ENCODE results near the gene WAC. TPM values are rescaled to one million over a fixed set of nuclear protein-coding genes. Genes with fewer than 3 reads are reported as not detected.
"Not testable (repeated sequence)": the region's sequence is repeated elsewhere in the genome, so short reads cannot be mapped to it uniquely, and the experiment has no call there.

Gene WAC
- polyA plus RNA-seq, 3 donors: 150 to 164 (median 158) TPM

DNA sequence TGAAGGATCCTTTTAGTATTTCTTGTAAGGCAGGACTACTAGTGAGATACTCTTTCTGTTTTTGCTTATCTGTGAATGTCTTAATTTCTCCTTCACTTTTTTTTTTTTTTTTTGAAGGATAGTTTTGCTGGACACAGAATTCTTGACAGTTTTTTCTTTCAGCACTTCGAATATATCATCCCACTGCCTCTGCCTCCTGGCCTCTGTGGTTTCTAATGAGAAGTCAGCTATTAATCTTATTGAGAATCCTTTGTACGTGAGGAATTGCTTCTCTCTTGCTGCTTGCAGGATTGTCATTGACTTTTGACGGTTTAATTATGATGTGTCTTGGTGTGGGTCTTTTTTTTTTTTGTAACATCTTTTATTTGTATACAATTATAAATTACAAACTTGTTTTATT lies 12.6 kb upstream of the WAC start:
- DNase-seq (ENCODE audit: extremely low read depth in 1 of 11, low read depth in 9 of 11, low spot score in 4 of 11): no peak

DNA sequence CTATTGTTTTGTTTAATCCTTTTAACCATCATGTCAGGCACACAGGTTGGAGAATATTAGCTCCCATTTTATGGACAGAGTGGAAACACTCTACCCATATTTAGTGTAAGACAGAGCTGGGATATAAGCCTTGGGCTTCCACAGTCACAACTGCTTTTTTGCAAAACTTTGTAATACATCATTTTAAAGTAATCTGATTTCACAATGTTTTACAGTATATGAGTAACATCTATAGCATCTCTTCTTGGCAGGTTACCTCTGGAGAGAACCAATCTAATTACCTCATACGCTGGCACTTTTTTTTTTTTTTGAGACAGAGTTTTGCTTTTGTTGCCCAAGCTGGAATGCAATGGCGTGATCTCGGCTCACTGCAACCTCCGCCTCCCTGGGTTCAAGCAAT lies 12.1 kb upstream of the WAC start:
- DNase-seq (ENCODE audit: extremely low read depth in 1 of 11, low read depth in 9 of 11, low spot score in 4 of 11): not testable (repeated sequence)

DNA sequence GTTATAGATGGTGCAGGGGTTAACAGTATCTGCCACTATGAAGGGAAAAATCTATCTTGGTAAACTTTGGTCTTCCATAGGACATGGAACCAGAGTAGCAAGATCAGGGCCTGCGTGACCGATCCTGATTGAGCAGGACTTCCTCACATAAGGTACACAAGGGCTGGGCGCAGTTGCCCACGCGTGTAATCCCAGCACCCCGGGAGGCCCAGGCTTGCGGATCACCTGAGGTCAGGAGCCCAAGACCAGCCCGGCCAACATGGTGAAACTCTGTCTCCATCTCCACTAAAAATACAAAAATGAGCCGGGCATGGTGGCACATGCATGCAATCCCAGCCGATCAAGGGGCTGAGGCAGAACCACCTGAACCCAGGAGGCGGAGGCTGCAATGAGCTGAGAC lies 11.0 kb upstream of the WAC start:
- not testable (repeated sequence) for DNase-seq (ENCODE audit: extremely low read depth in 1 of 11, low read depth in 9 of 11, low spot score in 4 of 11)

DNA sequence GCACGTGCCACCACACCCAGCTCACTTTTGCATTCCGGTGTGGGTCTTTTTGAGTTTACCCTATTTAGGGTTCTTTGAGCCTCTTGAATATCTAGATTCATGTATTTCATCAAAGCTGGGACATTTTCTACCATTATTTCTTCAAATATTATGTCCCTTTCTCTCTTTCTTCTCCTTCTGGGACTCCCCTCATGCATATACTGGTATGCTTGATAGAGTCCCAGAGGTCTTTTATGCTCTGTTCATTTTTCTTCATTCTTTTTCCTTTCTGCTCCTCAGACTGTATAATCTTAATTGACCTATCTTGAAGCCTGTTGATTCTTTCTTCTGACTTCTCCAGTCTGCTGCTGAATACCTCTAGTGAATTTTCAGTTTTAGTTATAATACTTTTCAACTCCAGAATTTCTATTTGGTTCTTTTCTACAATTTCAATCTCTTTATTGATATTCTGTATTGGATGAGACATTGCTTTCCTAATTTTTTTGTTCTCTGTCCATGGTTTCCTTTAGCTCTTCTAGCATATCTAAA lies 9.1 kb upstream of the WAC start:
- no peak for DNase-seq (ENCODE audit: extremely low read depth in 1 of 11, low read depth in 9 of 11, low spot score in 4 of 11)

DNA sequence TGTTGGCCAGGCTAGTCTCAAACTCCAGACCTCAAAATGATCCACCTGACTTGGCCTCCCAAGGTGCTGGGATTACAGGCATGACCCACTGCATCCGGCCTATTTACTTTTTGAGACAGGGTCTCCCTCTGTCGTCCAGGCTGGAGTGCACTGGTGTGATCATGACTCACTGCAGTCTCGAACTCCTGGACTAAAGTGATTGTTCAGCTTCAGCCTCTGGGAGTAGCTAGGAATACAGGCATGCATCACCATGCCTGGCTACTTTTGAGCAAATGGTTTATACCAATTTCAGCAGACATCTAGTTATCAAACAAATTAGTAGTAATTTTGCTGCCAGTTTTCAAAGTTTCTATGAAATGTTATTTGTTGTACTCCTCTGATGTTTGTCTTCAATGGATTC lies 2.2 kb upstream of the WAC start:
- DNase-seq (ENCODE audit: extremely low read depth in 1 of 11, low read depth in 9 of 11, low spot score in 4 of 11): no peak

DNA sequence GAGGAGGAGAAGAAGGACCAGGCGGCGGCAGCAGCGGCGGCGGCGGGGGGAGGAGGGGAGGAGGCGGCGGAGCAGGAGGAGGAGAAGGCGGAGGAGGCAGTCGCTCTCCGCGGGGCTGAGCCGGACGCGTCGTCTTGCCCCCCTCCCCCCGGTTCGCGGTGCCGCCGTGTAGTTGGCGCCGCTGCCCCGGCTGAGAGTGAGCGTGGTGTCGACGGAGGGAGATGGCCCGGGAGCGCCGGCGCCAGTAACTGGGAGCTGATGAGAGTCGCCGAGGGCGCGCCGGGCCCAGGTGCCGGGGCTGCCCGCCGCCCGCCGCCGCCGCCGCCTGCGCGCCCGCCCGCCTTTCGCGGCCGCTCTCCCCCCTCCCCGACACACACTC lies 257 bp downstream of the WAC start:
- peak in 1 of 11 donors; percentile 14 for DNase-seq (ENCODE audit: extremely low read depth in 1 of 11, low read depth in 9 of 11, low spot score in 4 of 11)

DNA sequence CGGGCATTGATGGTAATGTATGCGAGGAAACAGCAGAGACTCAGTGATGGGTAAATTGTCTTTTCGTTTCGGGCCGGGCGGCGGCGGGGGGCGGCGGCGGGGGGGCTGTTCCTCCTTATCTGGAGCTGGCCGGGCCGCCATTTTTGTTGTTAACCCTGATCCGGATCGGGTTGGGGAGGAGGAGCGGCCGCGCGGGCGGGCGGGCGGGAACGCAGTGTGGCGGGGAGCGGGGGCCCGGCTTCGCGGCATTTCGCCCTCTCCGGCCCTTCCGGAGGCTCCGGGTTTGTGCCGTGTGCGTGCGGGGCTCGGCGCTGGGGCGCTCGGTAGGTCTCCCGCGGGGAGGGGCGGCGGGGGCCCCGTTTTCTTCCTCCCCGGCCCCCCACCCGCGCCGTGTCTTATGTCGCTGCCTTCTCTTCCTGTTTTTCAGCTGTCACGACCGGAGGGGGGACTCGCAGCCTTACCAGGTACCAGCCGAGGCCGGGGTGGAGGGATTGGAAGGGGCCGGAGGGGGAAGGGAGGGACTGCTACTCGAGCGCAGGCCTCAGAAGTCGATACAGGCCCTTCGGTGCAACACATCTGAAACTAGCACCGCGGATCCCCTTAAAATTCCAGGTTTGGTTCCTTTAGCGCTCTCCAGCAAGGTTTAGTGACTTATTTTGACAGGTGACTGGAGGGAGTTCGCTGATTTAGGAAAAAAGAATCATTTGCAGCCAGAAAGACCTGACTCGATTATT lies 820 bp downstream of the WAC start:
- DNase-seq (ENCODE audit: extremely low read depth in 1 of 11, low read depth in 9 of 11, low spot score in 4 of 11): peak in 8 of 11 donors; percentile 30 to 42 (median 38)

DNA sequence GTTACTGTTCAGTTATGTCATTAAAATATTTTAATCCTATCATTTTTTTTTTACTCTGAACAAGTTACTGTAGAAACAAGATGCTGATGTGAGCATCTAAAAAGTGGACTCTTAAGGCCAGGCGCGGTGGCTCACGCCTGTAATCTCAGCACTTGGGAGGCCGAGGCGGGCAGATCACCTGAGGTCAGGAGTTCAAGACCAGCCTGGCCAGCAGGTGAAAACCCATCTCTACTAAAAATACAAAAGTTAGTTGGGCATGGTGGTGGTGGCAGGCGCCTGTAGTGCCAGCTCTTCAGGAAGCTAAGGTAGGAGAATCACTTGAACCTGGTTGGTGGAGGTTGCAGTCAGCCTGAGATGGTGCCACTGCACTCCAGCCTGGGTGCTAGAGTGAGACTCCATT lies 2.9 kb downstream of the WAC start:
- no peak for DNase-seq (ENCODE audit: extremely low read depth in 1 of 11, low read depth in 9 of 11, low spot score in 4 of 11)

DNA sequence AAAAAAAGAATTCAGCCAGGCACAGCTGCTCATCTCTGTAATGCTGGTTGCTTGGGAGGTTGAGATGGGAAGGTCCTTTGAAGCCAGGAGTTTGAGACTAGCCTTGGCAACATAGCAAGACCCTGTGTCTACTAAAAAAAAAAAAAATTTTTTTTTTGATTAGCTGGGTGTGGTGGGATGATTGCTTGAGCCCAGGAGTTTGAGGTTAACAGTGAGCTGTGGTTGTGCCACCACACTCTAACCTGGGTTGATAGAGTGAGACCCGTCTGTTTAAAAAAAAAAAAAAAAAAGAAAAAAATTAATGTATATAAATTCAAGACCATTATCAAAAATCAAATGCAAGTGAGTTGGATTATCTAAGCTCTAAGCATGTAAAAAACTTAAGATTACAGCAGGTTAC lies 5.7 kb downstream of the WAC start:
- no peak for DNase-seq (ENCODE audit: extremely low read depth in 1 of 11, low read depth in 9 of 11, low spot score in 4 of 11)

DNA sequence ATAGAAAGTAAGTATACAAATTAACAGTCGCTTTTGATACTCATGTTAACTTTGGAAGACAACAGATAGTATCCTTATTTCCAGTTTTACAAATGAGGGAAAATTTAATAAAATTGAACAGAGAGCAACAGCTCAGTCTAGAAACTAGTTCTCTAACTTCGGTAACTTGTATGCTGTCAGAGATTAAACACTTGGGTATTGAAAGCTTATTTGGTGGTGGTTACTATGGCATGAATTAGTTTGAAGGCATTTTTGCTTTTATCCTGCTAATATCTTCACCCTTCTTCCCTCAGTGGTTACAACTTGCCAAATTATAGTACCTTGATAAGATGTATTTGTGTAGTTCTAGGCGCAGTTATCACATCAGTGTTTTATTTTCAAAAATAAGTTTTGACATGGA lies 7.2 kb downstream of the WAC start:
- no peak for DNase-seq (ENCODE audit: extremely low read depth in 1 of 11, low read depth in 9 of 11, low spot score in 4 of 11)

DNA sequence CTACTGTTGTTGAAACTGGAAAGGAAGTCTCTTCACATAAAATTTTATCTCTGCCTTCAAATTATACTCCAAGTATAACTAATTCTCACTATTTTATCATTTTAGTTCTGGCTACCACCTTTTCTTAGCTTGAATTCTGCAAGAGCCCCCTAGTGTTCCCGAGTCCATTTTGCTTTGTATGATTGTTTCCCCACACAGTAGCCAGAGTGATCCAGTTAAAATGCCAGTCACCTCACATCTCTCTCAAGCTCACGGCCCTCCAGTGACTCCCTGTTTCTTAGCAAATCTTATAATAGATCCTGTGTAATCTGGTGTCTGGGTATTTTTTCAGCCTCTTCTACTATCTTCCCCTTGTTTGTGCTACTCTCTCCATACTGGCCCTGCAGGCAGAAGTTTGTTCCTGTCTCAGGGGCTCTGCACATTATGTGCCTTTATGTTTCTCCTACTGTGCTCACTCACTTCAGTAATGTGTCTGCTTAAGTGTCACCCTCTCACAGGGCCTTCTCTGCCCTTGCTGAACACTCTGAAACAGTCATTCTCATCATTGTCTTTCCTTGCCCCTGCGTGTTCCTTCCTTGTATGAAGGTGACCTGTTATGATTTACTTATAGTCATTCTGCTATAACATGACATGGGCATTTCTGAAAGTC lies 8.9 kb downstream of the WAC start:
- DNase-seq (ENCODE audit: extremely low read depth in 1 of 11, low read depth in 9 of 11, low spot score in 4 of 11): no peak

DNA sequence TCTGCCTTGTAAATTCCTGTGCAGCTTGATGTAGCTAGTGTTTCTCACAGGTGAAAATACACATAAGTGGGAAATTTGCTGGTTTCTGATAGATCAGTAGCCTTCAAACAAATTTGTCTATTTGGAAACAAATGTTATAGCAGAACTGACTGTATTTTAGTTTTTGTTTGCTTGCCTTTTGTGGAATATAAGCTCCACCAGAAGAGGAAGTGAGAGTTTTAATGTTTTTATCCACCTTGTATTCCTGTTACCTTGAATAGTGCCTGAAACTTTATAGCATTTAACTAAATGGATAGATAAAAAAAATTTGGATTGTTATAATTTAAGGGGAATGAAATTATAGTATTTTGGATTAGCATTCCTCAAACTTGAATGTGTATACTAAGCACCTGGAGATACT lies 9.8 kb downstream of the WAC start:
- DNase-seq (ENCODE audit: extremely low read depth in 1 of 11, low read depth in 9 of 11, low spot score in 4 of 11): no peak

DNA sequence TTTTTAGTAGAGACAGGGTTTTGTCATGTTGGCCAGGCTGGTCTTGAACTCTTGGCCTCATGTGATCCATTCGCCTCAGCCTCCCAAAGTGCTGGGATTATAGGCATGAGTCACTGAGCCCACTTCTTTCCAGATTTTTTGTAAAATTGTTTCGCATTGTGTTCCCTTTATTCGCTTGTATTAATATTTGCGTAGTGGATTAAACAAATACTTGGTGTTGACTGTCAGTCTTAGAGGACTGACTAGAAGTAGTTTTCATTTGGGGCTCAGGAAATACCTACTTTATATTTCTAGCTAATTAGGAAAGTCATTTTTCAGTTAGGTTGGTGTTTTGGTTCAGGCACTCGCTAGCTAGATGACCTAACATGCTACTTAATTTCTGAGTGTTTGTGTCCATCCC lies 11.1 kb downstream of the WAC start:
- DNase-seq (ENCODE audit: extremely low read depth in 1 of 11, low read depth in 9 of 11, low spot score in 4 of 11): no peak

DNA sequence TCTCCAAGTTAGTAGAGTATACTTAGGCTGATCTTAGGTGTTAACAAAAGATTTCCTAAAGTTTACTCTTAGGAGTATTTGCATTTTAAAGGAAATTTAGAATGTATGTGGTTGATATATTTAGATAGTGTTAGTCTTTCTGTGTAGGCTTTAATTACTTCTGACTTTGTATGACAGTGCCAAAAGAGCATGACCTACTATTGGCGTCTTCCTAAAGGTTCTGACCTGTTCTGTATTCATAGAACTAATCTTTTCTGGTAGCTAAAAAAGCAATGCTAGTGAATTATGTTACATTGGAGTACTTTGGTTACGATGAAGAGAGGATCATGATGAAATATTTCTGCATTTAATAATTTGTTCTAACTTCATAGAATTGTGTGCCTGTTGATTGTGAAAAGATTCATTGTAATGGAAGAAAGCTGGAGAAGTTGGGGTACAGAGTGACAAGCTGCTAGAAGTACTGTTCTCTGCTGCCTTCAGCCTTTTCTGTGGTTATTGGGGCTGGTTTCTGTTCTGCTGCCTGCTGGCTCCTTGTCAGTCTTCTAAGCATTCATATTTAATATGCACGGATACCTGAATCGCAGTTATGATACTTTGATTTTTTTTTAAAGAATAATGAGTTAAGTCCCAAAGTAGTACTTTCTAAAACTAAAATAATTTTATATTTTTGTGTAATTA lies 13.2 kb downstream of the WAC start:
- no peak for DNase-seq (ENCODE audit: extremely low read depth in 1 of 11, low read depth in 9 of 11, low spot score in 4 of 11)

DNA sequence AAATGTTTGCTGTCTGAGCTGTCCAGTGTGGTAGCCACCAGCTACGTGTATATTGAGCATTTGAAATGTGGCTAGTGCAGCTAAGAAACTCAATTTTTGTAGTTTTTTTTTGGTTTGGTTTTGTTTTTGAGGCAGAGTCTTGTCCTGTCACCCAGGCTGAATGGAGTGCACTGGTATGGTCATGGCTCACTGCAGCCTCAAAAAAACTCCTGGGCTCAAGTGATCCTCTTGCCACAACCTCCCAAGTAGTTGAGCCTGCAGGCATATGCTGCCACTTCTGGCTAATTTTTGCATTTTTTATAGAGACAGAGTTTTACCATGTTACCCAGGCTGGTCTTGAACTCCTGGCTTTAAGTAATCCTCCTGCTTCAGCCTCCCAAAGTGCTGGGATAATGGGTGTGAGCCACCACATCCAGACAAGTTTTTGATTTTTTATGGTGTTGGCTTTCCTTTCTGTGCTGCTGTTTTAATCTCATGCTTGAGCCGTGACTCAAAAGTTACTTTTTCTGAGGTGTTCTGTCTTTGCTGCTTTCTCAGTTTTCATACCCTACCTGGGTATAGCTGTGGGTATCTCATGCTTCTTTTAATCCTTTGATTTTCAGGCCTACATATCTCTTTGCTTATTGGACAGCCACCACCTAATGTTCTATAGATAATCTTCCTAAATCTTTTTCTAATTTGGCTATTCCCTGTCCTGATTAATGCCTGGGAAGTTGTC lies 16.0 kb downstream of the WAC start:
- DNase-seq (ENCODE audit: extremely low read depth in 1 of 11, low read depth in 9 of 11, low spot score in 4 of 11): no peak

DNA sequence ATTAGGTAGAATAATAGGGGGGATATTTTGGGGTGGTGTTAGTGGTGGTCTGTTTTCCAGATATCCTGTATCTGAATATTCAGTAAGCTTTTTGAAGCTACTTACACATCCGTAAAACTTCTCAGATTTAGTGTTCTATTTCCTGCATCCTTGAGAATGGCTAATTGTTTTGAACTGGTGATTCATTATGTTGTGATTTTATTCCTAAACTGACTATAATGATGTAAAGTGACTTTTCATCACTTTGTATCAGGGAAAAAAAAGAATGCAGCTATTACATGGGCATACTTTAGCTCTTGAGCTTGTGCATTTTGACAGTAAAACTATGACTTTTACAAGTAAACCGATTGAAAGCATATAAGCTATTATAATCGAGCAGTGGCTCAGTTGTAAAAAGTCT lies 18.2 kb downstream of the WAC start:
- DNase-seq (ENCODE audit: extremely low read depth in 1 of 11, low read depth in 9 of 11, low spot score in 4 of 11): no peak

DNA sequence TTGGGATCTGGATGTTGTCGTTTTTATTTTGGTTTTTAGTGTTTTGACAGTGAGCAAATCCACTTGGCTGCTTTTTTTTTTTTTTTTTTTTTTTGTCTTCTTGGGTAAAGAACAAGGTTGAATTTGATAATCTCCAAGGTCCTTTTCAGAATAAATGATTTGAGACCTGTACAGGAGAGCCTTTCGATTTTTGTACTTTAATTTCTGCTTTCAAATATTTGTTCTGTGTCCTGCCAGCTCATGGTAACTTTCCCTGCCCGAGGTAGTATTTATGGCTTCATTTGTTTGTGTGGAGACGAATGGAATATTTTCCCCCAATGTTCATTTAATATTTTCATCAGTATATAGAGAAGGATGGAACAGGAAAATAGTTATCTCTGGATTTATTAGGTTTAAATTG lies 19.9 kb downstream of the WAC start:
- DNase-seq (ENCODE audit: extremely low read depth in 1 of 11, low read depth in 9 of 11, low spot score in 4 of 11): no peak

DNA sequence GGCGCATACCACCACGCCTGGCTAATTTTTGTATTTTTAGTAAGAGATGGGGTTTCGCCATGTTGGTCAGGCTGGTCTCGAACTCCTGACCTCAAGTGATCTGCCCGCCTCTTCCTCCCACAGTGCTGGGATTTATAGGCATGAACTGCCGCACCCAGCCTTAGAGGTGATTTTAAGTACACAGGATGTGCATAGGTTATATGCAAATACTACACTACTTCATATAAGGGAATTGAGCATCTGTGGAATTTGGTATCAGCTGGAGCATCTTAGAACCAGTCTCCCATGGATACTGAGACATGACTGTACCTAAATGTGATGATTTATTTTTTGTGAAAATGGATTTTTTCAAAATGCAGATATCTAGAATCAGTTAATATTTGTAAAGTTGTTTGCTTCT lies 21.1 kb downstream of the WAC start:
- DNase-seq (ENCODE audit: extremely low read depth in 1 of 11, low read depth in 9 of 11, low spot score in 4 of 11): no peak

DNA sequence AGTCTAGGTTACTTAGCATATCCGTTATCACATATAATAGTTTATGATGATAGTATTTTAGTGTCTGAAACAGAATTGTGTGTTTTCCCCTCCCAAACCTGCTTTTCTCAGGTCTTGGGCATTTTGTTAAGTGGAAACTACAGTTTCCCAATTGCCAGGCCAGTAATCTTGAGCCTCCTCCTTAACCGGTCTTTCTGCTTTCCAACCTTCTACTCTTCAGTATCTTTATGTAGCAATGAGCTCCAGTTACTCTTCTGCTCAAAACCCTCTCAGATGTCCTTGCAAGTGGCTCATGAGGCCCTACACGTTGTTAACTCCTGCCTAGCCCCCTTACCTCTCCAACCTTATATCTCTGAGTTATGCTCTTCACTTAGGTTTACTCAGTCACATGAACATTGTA lies 22.0 kb downstream of the WAC start:
- DNase-seq (ENCODE audit: extremely low read depth in 1 of 11, low read depth in 9 of 11, low spot score in 4 of 11): no peak

DNA sequence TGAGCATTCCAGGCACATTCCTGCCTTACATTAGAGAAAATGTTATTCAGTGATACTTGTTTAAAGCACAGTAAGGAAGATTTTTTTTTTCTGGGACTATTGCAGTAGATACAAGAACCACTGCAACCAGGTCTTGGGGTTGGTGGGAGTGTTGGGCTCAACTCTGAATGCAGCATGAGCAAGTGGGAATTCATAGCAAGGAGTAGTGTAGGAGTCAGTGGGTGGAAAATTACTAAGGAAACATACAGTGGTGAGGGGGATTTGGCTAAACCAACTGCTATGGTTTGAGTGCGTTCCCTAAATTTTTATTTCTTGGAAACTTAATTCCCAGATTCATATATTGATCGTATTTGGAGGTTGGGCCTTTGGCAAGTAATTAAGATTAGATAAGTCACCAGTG lies 22.4 kb downstream of the WAC start:
- DNase-seq (ENCODE audit: extremely low read depth in 1 of 11, low read depth in 9 of 11, low spot score in 4 of 11): no peak

Data from renal cortex interstitium (tissue), 11 donors.